HEK293 (cell line): ENCODE data around the gene SYNJ1.

ENCODE experiments used
- CTCF ChIA-PET: fragments of 350-600 bp; formaldehyde crosslinking; extraction: SDS; loops from one replicate; lab custom pipeline; 2021; ENCODE audit warnings: antibody characterized with exemption; lab: Yijun Ruan, JAX
- POLR2A ChIA-PET: fragments of 300-600 bp; formaldehyde crosslinking; extraction: SDS; loops from one replicate; lab custom pipeline; 2020; ENCODE audit warnings: antibody characterized with exemption, inconsistent platforms; lab: Yijun Ruan, JAX
- H3K27ac ChIP-seq: fragments of 200-500 bp; sonication (Bioruptor generic); 2 replicates; pipeline ENCODE4 v1.5.1; 2014; ENCODE audit warnings: low read depth, low read length, control low read depth, inconsistent platforms; ENCODE audit errors: extremely low read depth
- H3K36me3 ChIP-seq, 2 experiments: fragments of 200-500 bp in 1 of 2; sonication (Bioruptor generic) in 1 of 2; 1 replicate in 1 of 2; 2 replicates in 1 of 2; pipeline ENCODE4 v1.5.1; 2014 to 2017; ENCODE audit warnings: inconsistent platforms in 2 of 2, low read length in 2 of 2; ENCODE audit not compliant: control insufficient read depth in 2 of 2, insufficient read depth in 1 of 2
- H3K4me1 ChIP-seq: fragments of 200-500 bp; sonication (Bioruptor generic); 2 replicates; pipeline ENCODE4 v1.5.1; 2014; ENCODE audit warnings: mild to moderate bottlenecking, low read length, inconsistent platforms; ENCODE audit not compliant: control insufficient read depth, insufficient read depth
- H3K4me3 ChIP-seq: 2 replicates; pipeline ENCODE4 v1.5.1; 2011; ENCODE audit warnings: low read depth, mild to moderate bottlenecking, control low read depth, low read length, moderate library complexity
- H3K9me3 ChIP-seq: fragments of 200-500 bp; sonication (Bioruptor generic); 2 replicates; pipeline ENCODE4 v1.5.1; 2014; ENCODE audit warnings: low read depth, low read length, inconsistent platforms; ENCODE audit not compliant: control insufficient read depth, insufficient read depth
- AEBP2 ChIP-seq: fragments of 450-650 bp; formaldehyde crosslinking; IDR thresholded peaks from 2 replicates; pipeline ENCODE4 v1.5.1; 2016; ENCODE audit warnings: missing biosample characterization, missing genetic modification characterization, borderline replicate concordance
- FEZF1 ChIP-seq: fragments of 450-650 bp; formaldehyde crosslinking; IDR thresholded peaks from 2 replicates; pipeline ENCODE4 v1.5.1; 2016; ENCODE audit warnings: missing biosample characterization, missing genetic modification characterization
- MEIS1 ChIP-seq: sonication (generic); formaldehyde crosslinking; IDR thresholded peaks from 2 replicates; pipeline ENCODE4 v1.8.1; 2022; ENCODE audit warnings: missing genetic modification reagents, mild to moderate bottlenecking, borderline replicate concordance
- OVOL3 ChIP-seq: fragments of 450-650 bp; formaldehyde crosslinking; IDR thresholded peaks from 2 replicates; pipeline ENCODE4 v1.5.1; 2016; ENCODE audit warnings: missing biosample characterization, missing genetic modification characterization
- SCRT2 ChIP-seq: fragments of 450-650 bp; formaldehyde crosslinking; IDR thresholded peaks from 2 replicates; pipeline ENCODE4 v1.5.1; 2016; ENCODE audit warnings: missing biosample characterization, missing genetic modification characterization
- TRIM28 ChIP-seq: IDR thresholded peaks from 2 replicates; pipeline ENCODE4 v1.6.1; 2011; ENCODE audit warnings: low read length, control low read depth, borderline replicate concordance
- ZNF10 ChIP-seq: fragments of 450-650 bp; formaldehyde crosslinking; IDR thresholded peaks from 2 replicates; pipeline ENCODE4 v1.5.1; 2017; ENCODE audit warnings: missing biosample characterization, missing genetic modification characterization
- ZNF175 ChIP-seq: fragments of 450-650 bp; formaldehyde crosslinking; IDR thresholded peaks from 2 replicates; pipeline ENCODE4 v1.5.1; 2016; ENCODE audit warnings: missing biosample characterization, missing genetic modification characterization
- ZNF23 ChIP-seq: fragments of 450-650 bp; formaldehyde crosslinking; IDR thresholded peaks from 2 replicates; pipeline ENCODE4 v1.5.1; 2016; ENCODE audit warnings: missing biosample characterization, missing genetic modification characterization, borderline replicate concordance
- ZNF274 ChIP-seq, 2 experiments: fragments of 200-500 bp in 1 of 2; fragments of 450-650 bp in 1 of 2; sonication (Bioruptor generic) in 1 of 2; formaldehyde crosslinking in 1 of 2; IDR thresholded peaks; 2 replicates each; pipeline versions ENCODE4 v1.5.1 to v1.6.1; 2014 to 2016; ENCODE audit warnings: borderline replicate concordance in 1 of 2, inconsistent platforms in 1 of 2, low read length in 1 of 2, missing biosample characterization in 1 of 2, missing genetic modification characterization in 1 of 2
- ZNF391 ChIP-seq: fragments of 450-650 bp; formaldehyde crosslinking; IDR thresholded peaks from 2 replicates; pipeline ENCODE4 v1.5.1; 2016; ENCODE audit warnings: low read depth, missing biosample characterization, missing genetic modification characterization, borderline replicate concordance
- TF ChIP-seq, protein P1 (sequence below): fragments of 450-650 bp; formaldehyde crosslinking; IDR thresholded peaks from 2 replicates; pipeline ENCODE4 v1.5.1; 2016; ENCODE audit warnings: missing biosample characterization, missing genetic modification characterization
- TF ChIP-seq, protein P2 (sequence below): fragments of 450-650 bp; formaldehyde crosslinking; IDR thresholded peaks from 2 replicates; pipeline ENCODE4 v1.5.1; 2016; ENCODE audit warnings: missing biosample characterization, missing genetic modification characterization
- TF ChIP-seq, protein P3 (sequence below): fragments of 450-650 bp; formaldehyde crosslinking; IDR thresholded peaks from 2 replicates; pipeline ENCODE4 v1.5.1; 2016; ENCODE audit warnings: missing biosample characterization, missing genetic modification characterization

The SYNJ1 gene

DNA sequence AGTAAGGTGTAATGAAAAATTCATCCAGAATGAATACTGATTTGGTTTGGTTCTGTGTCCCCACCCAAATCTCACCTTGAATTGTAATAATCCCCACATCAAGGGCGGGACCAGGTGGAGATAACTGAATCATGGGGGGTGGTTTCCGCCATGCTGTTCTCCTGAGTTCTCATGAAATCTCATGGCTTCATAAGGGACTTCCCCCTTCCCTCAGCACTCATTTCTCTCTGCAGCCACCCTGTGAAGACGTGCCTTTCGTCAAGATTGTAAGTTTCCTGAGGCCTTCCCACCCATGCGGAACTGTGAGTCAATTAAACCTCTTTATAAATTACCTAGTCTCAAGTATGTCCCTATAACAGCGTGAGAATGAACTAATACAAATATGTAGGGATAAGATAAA lies 5.5 kb upstream of the SYNJ1 start:
- Histone ChIP-seq H3K27ac (no peak overlapping the region), H3K9me3 (no peaks in the 10 kb centered on the region), H3K36me3 (peaks cover 32 to 47% of the 10 kb centered on the region in 2 experiments), H3K4me3 (no peak overlapping the region), H3K4me1 (no peaks in the 10 kb centered on the region)
- no peak for TF ChIP-seq ZNF175
- no peak for TF ChIP-seq ZNF391 (tag by site-specific recombination)
- TF ChIP-seq ZNF274 (IDR thresholded peaks at IDR 0.05; ENCODE audit: low read length): no peak
- no peak for TF ChIP-seq ZNF274 (tag by site-specific recombination; IDR thresholded peaks at IDR 0.05; ENCODE audit: borderline replicate concordance)
- TF ChIP-seq TRIM28: no peak
- TF ChIP-seq ZNF23 (tag by site-specific recombination): no peak
- no peak for TF ChIP-seq ZNF10 (tag by site-specific recombination)
- TF ChIP-seq, protein P1, sequence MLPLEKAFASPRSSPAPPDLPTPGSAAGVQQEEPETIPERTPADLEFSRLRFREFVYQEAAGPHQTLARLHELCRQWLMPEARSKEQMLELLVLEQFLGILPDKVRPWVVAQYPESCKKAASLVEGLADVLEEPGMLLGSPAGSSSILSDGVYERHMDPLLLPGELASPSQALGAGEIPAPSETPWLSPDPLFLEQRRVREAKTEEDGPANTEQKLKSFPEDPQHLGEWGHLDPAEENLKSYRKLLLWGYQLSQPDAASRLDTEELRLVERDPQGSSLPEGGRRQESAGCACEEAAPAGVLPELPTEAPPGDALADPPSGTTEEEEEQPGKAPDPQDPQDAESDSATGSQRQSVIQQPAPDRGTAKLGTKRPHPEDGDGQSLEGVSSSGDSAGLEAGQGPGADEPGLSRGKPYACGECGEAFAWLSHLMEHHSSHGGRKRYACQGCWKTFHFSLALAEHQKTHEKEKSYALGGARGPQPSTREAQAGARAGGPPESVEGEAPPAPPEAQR (tag by site-specific recombination): no peak
- TF ChIP-seq, protein P2, sequence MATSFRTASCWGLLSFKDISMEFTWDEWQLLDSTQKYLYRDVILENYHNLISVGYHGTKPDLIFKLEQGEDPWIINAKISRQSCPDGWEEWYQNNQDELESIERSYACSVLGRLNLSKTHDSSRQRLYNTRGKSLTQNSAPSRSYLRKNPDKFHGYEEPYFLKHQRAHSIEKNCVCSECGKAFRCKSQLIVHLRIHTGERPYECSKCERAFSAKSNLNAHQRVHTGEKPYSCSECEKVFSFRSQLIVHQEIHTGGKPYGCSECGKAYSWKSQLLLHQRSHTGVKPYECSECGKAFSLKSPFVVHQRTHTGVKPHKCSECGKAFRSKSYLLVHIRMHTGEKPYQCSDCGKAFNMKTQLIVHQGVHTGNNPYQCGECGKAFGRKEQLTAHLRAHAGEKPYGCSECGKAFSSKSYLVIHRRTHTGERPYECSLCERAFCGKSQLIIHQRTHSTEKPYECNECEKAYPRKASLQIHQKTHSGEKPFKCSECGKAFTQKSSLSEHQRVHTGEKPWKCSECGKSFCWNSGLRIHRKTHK (tag by site-specific recombination): no peak
- no peak for TF ChIP-seq AEBP2 (tag by site-specific recombination)
- TF ChIP-seq OVOL3: no peak
- TF ChIP-seq MEIS1 (CRISPR knock-in tag): no peak
- TF ChIP-seq, protein P3, sequence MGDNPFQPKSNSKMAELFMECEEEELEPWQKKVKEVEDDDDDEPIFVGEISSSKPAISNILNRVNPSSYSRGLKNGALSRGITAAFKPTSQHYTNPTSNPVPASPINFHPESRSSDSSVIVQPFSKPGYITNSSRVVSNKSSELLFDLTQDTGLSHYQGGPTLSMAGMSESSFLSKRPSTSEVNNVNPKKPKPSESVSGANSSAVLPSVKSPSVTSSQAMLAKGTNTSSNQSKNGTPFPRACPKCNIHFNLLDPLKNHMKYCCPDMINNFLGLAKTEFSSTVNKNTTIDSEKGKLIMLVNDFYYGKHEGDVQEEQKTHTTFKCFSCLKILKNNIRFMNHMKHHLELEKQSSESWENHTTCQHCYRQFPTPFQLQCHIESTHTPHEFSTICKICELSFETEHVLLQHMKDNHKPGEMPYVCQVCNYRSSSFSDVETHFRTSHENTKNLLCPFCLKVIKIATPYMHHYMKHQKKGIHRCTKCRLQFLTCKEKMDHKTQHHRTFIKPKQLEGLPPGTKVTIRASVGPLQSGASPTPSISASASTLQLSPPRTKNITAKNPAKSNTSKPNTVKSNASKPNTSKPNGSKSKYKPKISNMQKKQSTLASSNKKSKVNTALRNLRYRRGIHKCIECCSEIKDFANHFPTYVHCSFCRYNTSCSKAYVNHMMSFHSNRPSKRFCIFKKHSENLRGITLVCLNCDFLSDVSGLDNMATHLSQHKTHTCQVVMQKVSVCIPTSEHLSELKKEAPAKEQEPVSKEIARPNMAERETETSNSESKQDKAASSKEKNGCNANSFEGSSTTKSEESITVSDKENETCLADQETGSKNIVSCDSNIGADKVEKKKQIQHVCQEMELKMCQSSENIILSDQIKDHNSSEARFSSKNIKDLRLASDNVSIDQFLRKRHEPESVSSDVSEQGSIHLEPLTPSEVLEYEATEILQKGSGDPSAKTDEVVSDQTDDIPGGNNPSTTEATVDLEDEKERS (tag by site-specific recombination): no peak
- ChIA-PET POLR2A (no interaction called here), CTCF (no interaction called here)

- CTCF ChIA-PET: interaction anchor here (0.6 kb wide), 2 partner anchors 9 to 18 kb away, joined by 3 to 4 read pairs; no protein-coding TSS in a partner anchor
- H3K36me3 ChIP-seq: peaks cover 28 to 41% of the 10 kb centered on the region in 2 experiments
- TF ChIP-seq FEZF1: no peak
- TF ChIP-seq SCRT2 (tag by site-specific recombination): peak; percentile 91
These were observed 4.7 kb upstream of the SYNJ1 start for GRCh38 chr21:32732544-32732943.

More at GRCh38 chr21:32732544-32732943, 4.7 kb upstream of the SYNJ1 start:
- Histone ChIP-seq H3K4me3 (no peak overlapping the region), H3K9me3 (no peaks in the 10 kb centered on the region), H3K27ac (no peak overlapping the region), H3K4me1 (no peaks in the 10 kb centered on the region)
- POLR2A ChIA-PET: no interaction called here
